Hepatocyte (in vitro differentiated cells): ENCODE data around the gene VGLL2.

Source experiments
- CTCF ChIP-seq: fragments of 200-600 bp; sonication (generic); IDR thresholded peaks from 2 replicates; pipeline ENCODE4 v1.5.1; 2016; ENCODE audit warnings: antibody characterized with exemption, mild to moderate bottlenecking; ENCODE audit not compliant: poor library complexity
- EZH2 ChIP-seq: fragments of 200-600 bp; sonication (generic); IDR thresholded peaks from 2 replicates; pipeline ENCODE4 v1.6.1; 2016; ENCODE audit warnings: antibody characterized with exemption, mild to moderate bottlenecking, borderline replicate concordance

DNA sequence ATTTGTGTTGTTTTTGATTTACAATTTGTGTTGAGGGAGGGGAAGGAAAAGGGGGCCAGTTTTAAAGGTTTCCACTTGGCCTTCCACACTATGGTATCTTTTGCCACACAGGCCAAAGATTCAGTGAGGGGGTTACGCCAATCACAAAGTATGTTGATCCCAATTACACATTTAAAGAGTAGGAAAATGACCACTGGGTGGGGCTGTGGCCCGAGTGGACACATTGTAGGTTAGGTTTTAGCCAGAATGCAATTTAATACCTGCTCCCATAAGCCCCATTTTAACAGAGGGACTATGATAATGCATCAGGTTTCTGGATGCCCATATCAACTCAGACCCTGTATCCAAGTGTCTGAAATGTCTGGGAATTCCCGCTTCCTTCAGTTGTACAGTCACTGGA lies 15.6 kb downstream of the VGLL2 start:
- TF ChIP-seq CTCF (no peak), EZH2 (no peak)
